GM18499 (cell line): Measurements from ENCODE around the gene NUAK1.

Experiments
- ATAC-seq: cut with Tn5 transposase; IDR thresholded peaks from one replicate; pipeline ENCODE4 v1.9.1; 2021; ENCODE audit warnings: moderate number of reproducible peaks; ENCODE audit not compliant: insufficient read depth, unreplicated experiment

NUAK1 gene

GRCh38 chr12:106068296-106068695, 70.5 kb downstream of the NUAK1 start:
- ATAC-seq = no peak

GRCh38 chr12:106067606-106068205, 71.0 kb downstream of the NUAK1 start:
- ATAC-seq = no peak

- ATAC-seq = no peak
These were observed 71.9 kb downstream of the NUAK1 start for GRCh38 chr12:106066726-106067325.

GRCh38 chr12:106066051-106066705, 72.6 kb downstream of the NUAK1 start:
- ATAC-seq = no peak

- no peak for ATAC-seq
These were observed 73.2 kb downstream of the NUAK1 start for GRCh38 chr12:106065506-106065905.

GRCh38 chr12:106064721-106065021, 74.1 kb downstream of the NUAK1 start:
- ATAC-seq = no peak

- ATAC-seq = no peak
These were observed 74.7 kb downstream of the NUAK1 start for GRCh38 chr12:106063826-106064720.

- no peak for ATAC-seq
These were observed 76.1 kb downstream of the NUAK1 start for GRCh38 chr12:106062693-106063092.

GRCh38 chr12:106058256-106059182, 80.2 kb downstream of the NUAK1 start:
- ATAC-seq = no peak

GRCh38 chr12:106054049-106054448, 84.7 kb downstream of the NUAK1 start:
- no peak for ATAC-seq

GRCh38 chr12:106051853-106052531, 86.8 kb downstream of the NUAK1 start:
- ATAC-seq = no peak

GRCh38 chr12:106049546-106049945, 89.2 kb downstream of the NUAK1 start:
- no peak for ATAC-seq

- ATAC-seq = no peak
These were observed 89.6 kb downstream of the NUAK1 start for GRCh38 chr12:106049105-106049504.

- no peak for ATAC-seq
These were observed 90.1 kb downstream of the NUAK1 start for GRCh38 chr12:106048676-106049075.

- ATAC-seq = no peak
These were observed 90.7 kb downstream of the NUAK1 start for GRCh38 chr12:106048016-106048415.

- ATAC-seq = no peak
These were observed 91.8 kb downstream of the NUAK1 start for GRCh38 chr12:106046947-106047346.

GRCh38 chr12:106046301-106046846, 92.4 kb downstream of the NUAK1 start:
- no peak for ATAC-seq

- no peak for ATAC-seq
These were observed 93.5 kb downstream of the NUAK1 start for GRCh38 chr12:106045251-106045674.

GRCh38 chr12:106044773-106045172, 94.0 kb downstream of the NUAK1 start:
- no peak for ATAC-seq
